ENCODE results near the gene UTS2B. TPM values are rescaled to one million over a fixed set of nuclear protein-coding genes. Genes with fewer than 3 reads are reported as not detected.

Gene UTS2B
- total and polyA plus RNA-seq, 11 donors, result 0.17 to 1.1 (median 0.43) TPM; not detected in 8

DNA sequence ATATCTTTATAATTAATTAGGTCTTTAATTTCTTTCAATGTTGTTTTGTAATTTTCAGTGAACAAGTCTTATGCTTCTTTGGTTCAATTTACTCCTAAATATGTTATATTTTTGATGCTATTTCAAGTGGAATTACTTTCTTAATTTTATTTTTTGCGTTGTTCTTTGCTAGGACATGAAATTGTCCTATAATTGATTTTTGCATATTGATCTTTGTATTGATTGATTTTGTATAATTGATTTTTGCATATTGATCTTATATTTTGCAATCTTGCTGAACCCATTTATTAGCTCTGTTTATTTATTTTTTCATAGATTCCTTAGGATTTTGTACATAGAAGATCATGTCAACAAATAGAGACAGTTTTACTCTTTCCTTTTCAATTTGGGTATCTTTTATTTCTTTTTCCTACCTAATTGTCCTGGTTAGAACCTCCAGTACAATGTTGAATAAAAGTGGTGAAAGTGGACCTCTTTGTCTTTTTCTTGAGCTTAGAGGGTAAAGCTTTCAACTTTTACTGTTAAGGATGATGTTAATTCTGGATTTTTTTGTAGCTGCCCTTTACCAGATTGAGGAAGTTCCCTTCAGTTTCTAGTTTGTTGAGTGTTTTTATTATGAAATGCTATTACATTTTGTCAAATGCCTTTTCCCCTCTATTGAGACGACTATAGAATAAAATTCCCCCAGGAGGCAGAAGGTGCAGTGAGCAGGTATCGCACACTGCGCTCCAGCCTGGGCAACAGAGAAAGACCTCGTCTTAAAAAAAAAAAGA, 37.9 kb downstream of the UTS2B start:
- no peak for TF ChIP-seq CTCF (IDR thresholded peaks at IDR 0.05)
- TF ChIP-seq POLR2A (IDR thresholded peaks at IDR 0.05), result no peak
- no peak overlapping the region for H3K4me3 ChIP-seq
- H3K4me1 ChIP-seq, result peaks cover 0 to 16% (median 0%) of the 10 kb centered on the region in 12 donors
- WGBS, 4 donors, result 76 to 94% (median 83%) methylated on average over 5 of the region's 5 CpGs
- intact Hi-C loops (cut with DNase I), result loop anchor here in 1 of 10 donors (5.0 kb wide), 1 partner anchor 35 kb away; the partner anchor contains the start of gene CCDC50
- no peaks in the 10 kb centered on the region for H3K27me3 ChIP-seq
- no peak for ATAC-seq
- no peak for DNase-seq
- H3K27ac ChIP-seq, result no peak overlapping the region
- H3K36me3 ChIP-seq, result no peaks in the 10 kb centered on the region
- H3K9me3 ChIP-seq, result peaks cover 0 to 5% (median 0%) of the 10 kb centered on the region in 12 donors

- Histone ChIP-seq H3K4me1 (peaks cover 0 to 16% (median 0%) of the 10 kb centered on the region in 12 donors), H3K36me3 (no peaks in the 10 kb centered on the region), H3K4me3 (peak overlapping the region in 9 of 12 donors; percentile 1 to 37 (median 28)), H3K27ac (peak overlapping the region in 9 of 12 donors; percentile 3 to 83 (median 23)), H3K9me3 (peaks cover 0 to 5% (median 0%) of the 10 kb centered on the region in 12 donors), H3K27me3 (no peaks in the 10 kb centered on the region)
- TF ChIP-seq CTCF (IDR thresholded peaks at IDR 0.05), result no peak
- no peak for TF ChIP-seq POLR2A (IDR thresholded peaks at IDR 0.05)
- WGBS, 4 donors, result 50 to 61% (median 53%) methylated on average over 4 of the region's 4 CpGs
- intact Hi-C loops (cut with DNase I), result loop anchor here in 1 of 10 donors (5.0 kb wide), 1 partner anchor 37 kb away; the partner anchor contains the start of gene CCDC50
- ATAC-seq (no peak), DNase-seq (no peak)
Observed at GRCh38 chr3:191290311-191291025, 39.9 kb downstream of the UTS2B start.

GRCh38 chr3:191283400-191283799, 46.9 kb downstream of the UTS2B start:
- H3K4me3 ChIP-seq, result no peak overlapping the region
- no peak overlapping the region for H3K27ac ChIP-seq
- WGBS, 4 donors, result 95 to 97% (median 96%) methylated on average over 2 of the region's 2 CpGs
- no peak for ATAC-seq
- H3K4me1 ChIP-seq, result no peaks in the 10 kb centered on the region
- no peaks in the 10 kb centered on the region for H3K27me3 ChIP-seq
- intact Hi-C loops (cut with DNase I), result no loop called here
- TF ChIP-seq POLR2A (IDR thresholded peaks at IDR 0.05) (no peak), CTCF (IDR thresholded peaks at IDR 0.05) (no peak)
- H3K36me3 ChIP-seq, result no peaks in the 10 kb centered on the region
- no peaks in the 10 kb centered on the region for H3K9me3 ChIP-seq
- no peak for DNase-seq
